Cerebellar nuclear complex (tissue), 1 donor: ENCODE results near the gene OR8K5.
"Not testable (repeated sequence)": the region's sequence is repeated elsewhere in the genome, so short reads cannot be mapped to it uniquely, and the experiment has no call there.

Source experiments
- DNase-seq, 2 experiments: peaks; one replicate each; lab custom pipeline; 2025; lab: John Stamatoyannopoulos, UW

The OR8K5 gene, protein sequence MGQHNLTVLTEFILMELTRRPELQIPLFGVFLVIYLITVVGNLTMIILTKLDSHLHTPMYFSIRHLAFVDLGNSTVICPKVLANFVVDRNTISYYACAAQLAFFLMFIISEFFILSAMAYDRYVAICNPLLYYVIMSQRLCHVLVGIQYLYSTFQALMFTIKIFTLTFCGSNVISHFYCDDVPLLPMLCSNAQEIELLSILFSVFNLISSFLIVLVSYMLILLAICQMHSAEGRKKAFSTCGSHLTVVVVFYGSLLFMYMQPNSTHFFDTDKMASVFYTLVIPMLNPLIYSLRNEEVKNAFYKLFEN

DNA sequence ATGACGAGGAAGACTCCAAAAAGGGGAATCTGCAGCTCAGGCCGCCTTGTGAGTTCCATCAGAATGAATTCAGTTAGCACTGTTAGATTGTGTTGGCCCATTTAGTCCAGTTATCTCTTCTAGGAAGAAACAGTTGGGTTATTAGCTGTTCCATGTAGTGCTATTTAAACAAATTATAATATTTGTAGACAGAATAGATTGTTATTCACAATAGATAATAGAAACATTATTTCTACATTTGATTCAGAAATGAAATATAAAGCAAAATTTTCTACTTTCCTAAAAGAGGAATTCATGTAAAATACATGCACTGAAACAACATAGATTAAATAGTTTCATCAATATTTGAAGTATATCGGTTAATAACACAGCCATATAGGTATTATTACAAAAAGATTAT, at the start of gene OR8K5:
TSS of gene OR8K5 (minus strand) at position 101 of the 400 bp plus-strand sequence. CDS start at position 101, 0 bp downstream.
- no peak for DNase-seq

DNA sequence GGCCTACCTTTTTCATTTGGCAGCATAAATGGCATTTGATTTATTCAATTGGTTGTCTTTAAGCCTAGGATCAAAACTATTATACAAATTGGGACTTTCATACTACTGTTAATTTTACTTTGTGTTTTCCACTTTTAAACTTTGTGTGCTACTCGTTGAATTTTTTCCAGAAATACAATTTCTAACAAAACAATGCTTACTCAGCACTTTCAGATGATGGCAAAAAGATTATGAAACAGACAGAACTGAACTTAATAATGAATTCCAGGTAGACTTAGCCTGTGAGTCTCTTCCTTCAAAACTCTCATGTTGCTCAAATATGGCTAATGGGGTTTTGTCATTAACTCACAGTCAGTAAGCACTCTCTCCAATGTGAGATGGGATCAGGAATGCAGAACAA, 47.7 kb upstream of the OR8K5 start:
- no peak for DNase-seq

DNA sequence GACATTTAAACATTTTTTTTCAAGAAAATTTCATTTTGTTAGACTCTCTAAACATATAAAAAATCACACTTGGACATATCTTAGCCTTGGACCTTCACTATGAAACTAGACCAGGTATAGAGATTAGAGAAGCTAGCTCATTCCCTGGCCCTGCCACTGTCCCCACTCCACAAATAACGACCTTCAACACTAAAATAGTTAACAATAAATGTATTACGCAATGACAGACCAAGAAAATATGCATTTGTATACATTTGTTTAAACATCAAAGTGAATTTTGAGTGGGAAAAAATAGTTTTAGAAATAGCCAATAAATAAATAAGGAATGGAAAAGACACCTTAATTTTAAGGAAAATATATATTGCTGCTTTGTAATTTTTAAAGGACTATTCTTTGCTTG, 37.2 kb upstream of the OR8K5 start:
- no peak for DNase-seq

DNA sequence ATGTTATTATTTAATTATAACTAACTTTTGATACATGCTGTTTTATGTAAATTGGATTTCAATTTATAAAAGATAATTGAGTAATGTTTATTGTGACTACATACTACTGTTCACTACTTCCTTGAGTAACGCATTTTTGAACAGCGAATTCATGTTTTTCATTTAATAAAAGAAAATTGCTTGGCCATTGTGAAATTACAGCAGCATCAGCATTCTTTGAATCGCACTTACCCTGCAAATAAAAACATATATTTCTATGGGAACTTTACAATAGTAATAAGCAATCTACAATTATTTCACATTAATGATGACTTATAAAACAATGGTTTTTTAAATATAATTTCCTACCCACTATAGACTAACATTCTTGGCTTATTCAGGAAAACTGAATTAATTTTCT, 36.6 kb upstream of the OR8K5 start:
- DNase-seq: no peak

DNA sequence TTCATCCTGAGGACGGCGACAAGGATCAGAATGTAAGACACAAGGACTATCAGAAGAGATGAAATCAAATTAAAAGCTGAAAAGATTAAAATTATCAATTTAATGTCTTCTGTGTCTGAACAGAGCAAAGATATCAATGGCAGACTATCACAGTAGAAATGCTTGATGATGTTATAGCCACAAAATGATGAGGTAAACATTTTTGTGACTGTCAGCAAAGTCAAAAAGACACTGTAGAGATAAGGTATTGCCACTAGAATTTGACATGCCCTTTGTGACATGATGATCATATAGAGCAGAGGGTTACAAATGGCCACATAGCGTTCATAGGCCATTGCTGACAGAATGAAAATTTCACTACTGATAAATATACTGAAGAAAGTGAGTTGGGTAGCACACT, 28.5 kb upstream of the OR8K5 start:
- DNase-seq: no peak

DNA sequence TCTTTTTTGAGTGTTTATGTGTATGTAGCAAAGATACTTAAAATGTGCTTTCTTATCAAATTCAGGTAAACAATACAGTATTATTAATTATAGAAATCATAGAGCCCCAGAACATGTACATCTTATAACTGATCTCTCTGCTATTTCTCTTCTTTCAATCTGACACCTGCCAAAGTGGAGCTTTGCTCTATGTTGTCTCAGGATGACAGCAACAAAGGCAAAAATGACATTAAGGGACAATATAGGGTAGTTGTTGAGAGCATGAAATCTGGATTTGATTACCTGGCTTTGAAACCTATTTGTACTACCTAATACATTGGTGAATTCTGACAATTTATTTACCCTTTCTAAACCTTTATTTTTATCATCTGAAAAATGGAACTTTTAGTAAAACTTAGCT, 23.3 kb upstream of the OR8K5 start:
- no peak for DNase-seq

DNA sequence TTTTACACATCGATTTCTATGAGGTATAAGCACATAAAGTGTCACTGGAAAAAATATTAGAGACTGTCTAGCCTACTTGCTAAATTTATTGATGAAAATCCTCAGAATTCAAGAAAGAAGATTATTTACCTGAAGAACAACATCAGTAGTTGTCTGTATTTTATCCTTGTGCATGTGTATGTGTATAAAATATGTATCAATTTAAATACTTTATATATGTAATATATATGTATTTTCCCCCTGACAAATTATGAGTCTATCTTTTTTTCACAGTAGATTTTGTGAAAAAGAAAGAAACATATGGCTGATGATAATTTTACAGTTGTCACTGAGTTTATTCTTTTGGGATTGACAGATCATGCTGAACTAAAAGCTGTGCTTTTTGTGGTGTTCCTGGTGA, 16.2 kb upstream of the OR8K5 start, which contains the start of gene OR5J2:
TSS of gene OR5J2 (plus strand) at position 301 of the 400 bp plus-strand sequence. CDS start at position 301, 0 bp downstream.
- no peak for DNase-seq

DNA sequence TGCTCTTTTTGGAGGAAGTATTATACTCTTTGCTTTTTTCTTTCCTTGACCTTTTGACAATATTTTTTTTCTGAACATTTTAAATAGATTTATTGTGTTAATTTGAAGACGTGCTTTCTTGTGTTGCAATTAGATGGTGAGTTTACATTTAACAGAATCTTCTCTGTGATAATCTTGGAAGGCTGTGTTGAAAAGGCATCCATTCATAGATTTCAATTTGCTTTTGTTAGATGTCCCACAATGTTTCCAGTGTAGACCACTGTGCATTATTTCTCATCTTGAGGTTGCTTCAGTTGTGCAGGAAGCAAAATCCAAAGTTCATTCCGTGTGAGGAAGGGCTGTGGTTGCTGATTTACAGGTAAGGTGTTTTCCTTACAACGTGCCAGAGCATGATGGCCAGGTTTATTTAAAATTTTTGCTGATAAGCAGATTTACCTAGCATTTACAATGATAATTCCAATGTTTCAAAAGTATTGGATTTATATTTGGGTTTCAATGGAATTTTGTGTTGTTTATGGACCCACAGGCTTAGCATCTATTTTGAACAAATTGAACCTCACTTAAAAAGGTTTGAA, 12.2 kb upstream of the OR8K5 start:
- DNase-seq: no peak

DNA sequence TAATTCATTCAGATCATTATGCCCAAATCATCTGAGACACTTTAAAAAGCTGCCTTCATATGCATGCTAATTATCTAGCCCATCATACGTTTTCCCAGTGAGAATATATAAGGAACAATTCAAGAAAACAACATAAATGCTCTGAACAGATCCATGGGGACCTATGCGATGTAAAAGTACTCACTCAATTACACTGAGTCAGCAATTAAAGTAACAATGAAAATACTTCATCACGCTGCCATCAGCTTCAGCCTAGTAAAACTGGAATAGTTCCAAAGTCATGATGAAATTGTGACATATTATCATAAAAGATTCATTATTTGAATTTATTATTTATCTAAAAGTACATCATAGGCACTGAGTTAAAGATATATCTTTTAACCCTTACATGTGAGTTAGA, 3.7 kb upstream of the OR8K5 start:
- DNase-seq: no peak

DNA sequence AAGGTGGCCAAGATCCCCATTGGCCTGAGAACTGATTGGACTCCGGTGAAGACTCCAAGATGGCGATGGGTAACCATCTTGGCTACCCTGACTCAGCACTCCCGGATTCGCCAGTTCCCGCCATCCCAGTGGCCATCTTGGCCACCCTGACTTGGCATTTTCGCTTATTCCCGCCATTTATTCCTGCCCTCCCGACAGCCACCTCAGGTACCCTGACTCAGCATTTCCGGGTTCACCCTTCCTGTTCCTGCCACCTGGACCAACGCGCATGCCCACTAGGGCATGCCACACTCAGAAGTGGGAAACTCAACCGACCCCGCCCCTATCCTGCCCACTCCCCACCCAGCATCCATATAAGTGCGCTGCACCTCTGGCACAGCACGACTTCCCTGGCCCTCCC, 7.8 kb downstream of the OR8K5 start:
- no peak for DNase-seq

DNA sequence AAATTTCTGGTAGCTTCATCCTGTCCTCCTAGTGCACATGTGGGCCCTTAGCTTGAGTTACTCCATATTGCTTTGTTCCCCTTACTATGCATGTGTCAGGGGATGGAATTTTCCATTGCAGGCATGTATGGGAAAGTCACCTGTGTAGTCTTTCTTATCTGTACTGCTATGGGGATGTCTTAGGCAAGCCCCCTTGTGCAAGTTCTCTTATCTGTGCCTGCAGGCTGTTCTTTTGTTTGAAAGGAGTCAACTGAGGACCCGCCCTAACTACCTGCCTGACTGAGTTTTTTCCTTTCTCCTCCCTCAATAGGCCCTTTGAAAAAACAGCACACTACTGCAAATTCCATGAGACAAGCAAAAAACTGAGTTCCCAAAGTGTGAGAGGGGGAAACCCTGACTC, 8.7 kb downstream of the OR8K5 start:
- DNase-seq: no peak

DNA sequence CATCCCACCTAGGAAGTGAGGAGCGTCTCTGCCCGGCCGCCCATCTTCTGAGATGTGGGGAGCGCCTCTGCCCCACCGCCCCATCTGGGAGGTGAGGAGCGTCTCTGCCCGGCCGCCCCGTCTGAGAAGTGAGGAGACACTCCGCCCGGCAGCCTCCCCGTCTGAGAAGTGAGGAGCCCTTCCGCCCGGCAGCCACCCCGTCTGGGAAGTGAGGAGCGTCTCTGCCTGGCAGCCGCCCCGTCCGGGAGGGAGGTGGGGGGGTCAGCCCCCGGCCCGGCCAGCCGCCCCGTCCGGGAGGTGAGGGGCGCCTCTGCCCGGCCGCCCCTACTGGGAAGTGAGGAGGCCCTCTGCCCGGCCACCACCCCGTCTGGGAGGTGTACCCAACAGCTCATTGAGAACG, 16.4 kb downstream of the OR8K5 start:
- not testable (repeated sequence) for DNase-seq

DNA sequence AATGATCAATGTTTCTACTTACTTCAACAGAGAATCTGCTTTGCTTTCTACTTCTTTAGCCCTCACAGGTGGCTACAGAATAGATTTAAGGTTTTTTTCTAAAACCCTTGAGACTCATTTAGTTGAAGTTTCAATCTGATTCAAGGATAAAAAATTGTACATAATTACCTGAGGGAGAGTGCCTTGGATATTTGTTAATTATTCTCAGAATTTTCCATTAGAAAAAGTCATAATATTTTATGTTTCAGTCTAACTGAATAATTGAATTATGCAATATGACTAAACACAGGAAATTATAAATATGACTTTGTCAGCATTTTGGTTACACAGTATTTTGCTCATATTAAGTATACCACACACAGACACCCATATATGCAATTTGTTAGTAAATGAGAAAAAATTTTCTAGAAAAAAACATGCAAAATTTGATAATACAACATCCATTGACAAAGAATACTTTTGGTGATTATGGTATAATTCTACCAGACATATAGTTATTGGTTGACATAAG, 19.9 kb downstream of the OR8K5 start, which contains the start of gene OR8J3:
TSS of gene OR8J3 (minus strand) at position 51 of the 511 bp plus-strand sequence. CDS start 2,483 bp downstream, outside the sequence.
- no peak for DNase-seq

DNA sequence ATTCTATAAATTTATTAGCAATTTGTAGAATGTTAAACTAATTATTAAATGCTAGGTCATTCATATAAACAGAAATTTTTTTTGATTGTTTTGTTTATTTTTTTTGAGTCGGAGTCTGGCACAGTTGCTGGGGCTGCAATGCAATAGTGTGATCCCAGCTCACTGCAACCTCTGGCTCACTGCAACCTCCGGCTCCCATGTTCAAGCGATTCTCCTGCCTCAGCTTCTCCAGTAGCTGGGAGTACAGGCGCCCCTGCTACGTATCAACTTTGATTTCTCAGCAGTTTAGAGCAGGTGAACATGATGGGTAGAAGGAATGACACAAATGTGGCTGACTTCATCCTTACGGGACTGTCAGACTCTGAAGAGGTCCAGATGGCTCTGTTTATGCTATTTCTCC, 38.0 kb downstream of the OR8K5 start, which contains the start of gene OR8H3:
TSS of gene OR8H3 (plus strand) at position 301 of the 400 bp plus-strand sequence. CDS start at position 301, 0 bp downstream.
- no peak for DNase-seq
